Endodermal cell (in vitro differentiated cells): ENCODE measurements around the gene SOST. TPM values are rescaled to one million over a fixed set of nuclear protein-coding genes. Genes with fewer than 3 reads are reported as not detected.

Experiments used
- DNase-seq: peaks from one replicate; pipeline ENCODE4 v3.0.0-alpha.2; 2017
- H3K27ac ChIP-seq: 2 replicates; pipeline ENCODE4 v1.5.1; 2013; ENCODE audit warnings: mild to moderate bottlenecking, low read depth, low read length, moderate library complexity
- H3K27me3 ChIP-seq: 2 replicates; pipeline ENCODE4 v1.6.1; 2013; ENCODE audit warnings: mild to moderate bottlenecking, low read length, moderate library complexity; ENCODE audit not compliant: insufficient read depth, control insufficient read depth, poor library complexity, severe bottlenecking
- H3K36me3 ChIP-seq: 2 replicates; pipeline ENCODE4 v1.7.0; 2013; ENCODE audit warnings: mild to moderate bottlenecking, low read length, moderate library complexity; ENCODE audit not compliant: control insufficient read depth, insufficient read depth
- H3K4me1 ChIP-seq: one replicate; pipeline ENCODE4 v1.7.0; 2013; ENCODE audit warnings: low read length; ENCODE audit not compliant: control insufficient read depth, insufficient read depth
- H3K4me3 ChIP-seq: 2 replicates; pipeline ENCODE4 v1.5.1; 2013; ENCODE audit warnings: mild to moderate bottlenecking, low read length, moderate library complexity
- H3K9ac ChIP-seq: 2 replicates; pipeline ENCODE4 v1.6.1; 2013; ENCODE audit warnings: mild to moderate bottlenecking, low read length, moderate library complexity; ENCODE audit not compliant: poor library complexity, severe bottlenecking; ENCODE audit errors: extremely low read depth
- H3K9me3 ChIP-seq: 2 replicates; pipeline ENCODE4 v1.6.1; 2013; ENCODE audit warnings: mild to moderate bottlenecking, low read length, moderate library complexity; ENCODE audit not compliant: control insufficient read depth
- H3K27ac Mint-ChIP-seq: 2 replicates; pipeline ENCODE4 v1.8.0; 2020; ENCODE audit warnings: mixed read lengths
- H3K27me3 Mint-ChIP-seq: 2 replicates; pipeline ENCODE4 v1.8.0; 2021; ENCODE audit warnings: mild to moderate bottlenecking, mixed read lengths; ENCODE audit not compliant: insufficient read depth
- H3K36me3 Mint-ChIP-seq: 2 replicates; pipeline ENCODE4 v1.8.0; 2020; ENCODE audit warnings: low read depth, mixed read lengths
- H3K4me1 Mint-ChIP-seq: 2 replicates; pipeline ENCODE4 v1.8.0; 2020; ENCODE audit warnings: mixed read lengths
- H3K4me3 Mint-ChIP-seq: 2 replicates; pipeline ENCODE4 v1.8.0; 2020; ENCODE audit warnings: mild to moderate bottlenecking, moderate library complexity, mixed read lengths
- H3K9me3 Mint-ChIP-seq: 2 replicates; pipeline ENCODE4 v1.8.0; 2020; ENCODE audit warnings: mild to moderate bottlenecking, mixed read lengths
- CTCF ChIP-seq: fragments of 200-600 bp; sonication (generic); conservative IDR thresholded peaks from 2 replicates; pipeline ENCODE4 v1.5.0; 2021; ENCODE audit warnings: antibody characterized with exemption, mild to moderate bottlenecking
- WGBS, 2 experiments: methylation state at CpG; one replicate each; pipeline versions ENCODE4 v1.1.5 to v1.1.7; 2013; ENCODE audit warnings: missing lambda C conversion rate in 2 of 2, mixed read lengths in 1 of 2; ENCODE audit not compliant: insufficient coverage in 1 of 2, insufficient read length in 1 of 2; 5-methylcytosine and 5-hydroxymethylcytosine counted together
- total RNA-seq, 2 donors: library from RNA; stranded (reverse); fragmentation: NEBNext Ultra II Directional in 1 of 2; extraction: Animal tissue kit (Norgen Biotek cat#: 25700) in 1 of 2; gene quantifications; 2 replicates in 1 of 2; 3 replicates in 1 of 2; pipeline ENCODE4 v1.2.1, GENCODE V29; 2021

The SOST gene
- total RNA-seq, 2 donors from 2014 or later = not detected

GRCh38 chr17:43745541-43745940, 13.1 kb downstream of the SOST start:
- Mint-ChIP-seq H3K27ac (no peak overlapping the region), H3K36me3 (no peaks in the 10 kb centered on the region), H3K9me3 (no peaks in the 10 kb centered on the region), H3K27me3 (peaks cover 10% of the 10 kb centered on the region), H3K4me1 (peaks cover 18% of the 10 kb centered on the region), H3K4me3 (no peak overlapping the region)
- Histone ChIP-seq H3K4me3 (no peak overlapping the region), H3K4me1 (no peaks in the 10 kb centered on the region), H3K9ac (no peak overlapping the region), H3K36me3 (no peaks in the 10 kb centered on the region), H3K9me3 (no peaks in the 10 kb centered on the region), H3K27ac (peak overlapping the region; percentile 13), H3K27me3 (no peaks in the 10 kb centered on the region)
- TF ChIP-seq CTCF = no peak
- WGBS, 2 experiments = 15 to 24% methylated on average over 2 to 6 of the region's 6 CpGs
- no peak for DNase-seq

GRCh38 chr17:43741636-43742035, 17.0 kb downstream of the SOST start:
- no peak for TF ChIP-seq CTCF
- H3K9me3 ChIP-seq = no peaks in the 10 kb centered on the region
- Mint-ChIP-seq H3K36me3 (no peaks in the 10 kb centered on the region), H3K4me1 (peaks cover 18% of the 10 kb centered on the region), H3K27ac (no peak overlapping the region), H3K9me3 (no peaks in the 10 kb centered on the region), H3K4me3 (no peak overlapping the region), H3K27me3 (peaks cover 5% of the 10 kb centered on the region)
- no peaks in the 10 kb centered on the region for H3K4me1 ChIP-seq
- no peak overlapping the region for H3K27ac ChIP-seq
- DNase-seq = no peak
- WGBS, 2 experiments = 94 to 96% methylated on average over 5 of the region's 5 CpGs
- no peak overlapping the region for H3K9ac ChIP-seq
- H3K27me3 ChIP-seq = no peaks in the 10 kb centered on the region
- no peak overlapping the region for H3K4me3 ChIP-seq
- no peaks in the 10 kb centered on the region for H3K36me3 ChIP-seq

GRCh38 chr17:43740541-43740940, 18.1 kb downstream of the SOST start:
- no peak overlapping the region for H3K27ac ChIP-seq
- H3K4me3 ChIP-seq = no peak overlapping the region
- DNase-seq = no peak
- H3K27me3 Mint-ChIP-seq = peaks cover 5% of the 10 kb centered on the region
- no peaks in the 10 kb centered on the region for H3K36me3 Mint-ChIP-seq
- no peaks in the 10 kb centered on the region for H3K36me3 ChIP-seq
- H3K4me1 ChIP-seq = no peaks in the 10 kb centered on the region
- H3K4me3 Mint-ChIP-seq = no peak overlapping the region
- no peak overlapping the region for H3K9ac ChIP-seq
- peaks cover 9% of the 10 kb centered on the region for H3K4me1 Mint-ChIP-seq
- no peak overlapping the region for H3K27ac Mint-ChIP-seq
- TF ChIP-seq CTCF = no peak
- H3K9me3 ChIP-seq = no peaks in the 10 kb centered on the region
- no peaks in the 10 kb centered on the region for H3K9me3 Mint-ChIP-seq
- 88 to 92% methylated on average over 4 of the region's 4 CpGs for WGBS, 2 experiments
- no peaks in the 10 kb centered on the region for H3K27me3 ChIP-seq
